ENCODE results near the gene PDIA6. TPM values are rescaled to one million over a fixed set of nuclear protein-coding genes. Genes with fewer than 3 reads are reported as not detected.

The PDIA6 gene
- total RNA-seq, 1 experiment from 2014 or later: 314 TPM

DNA sequence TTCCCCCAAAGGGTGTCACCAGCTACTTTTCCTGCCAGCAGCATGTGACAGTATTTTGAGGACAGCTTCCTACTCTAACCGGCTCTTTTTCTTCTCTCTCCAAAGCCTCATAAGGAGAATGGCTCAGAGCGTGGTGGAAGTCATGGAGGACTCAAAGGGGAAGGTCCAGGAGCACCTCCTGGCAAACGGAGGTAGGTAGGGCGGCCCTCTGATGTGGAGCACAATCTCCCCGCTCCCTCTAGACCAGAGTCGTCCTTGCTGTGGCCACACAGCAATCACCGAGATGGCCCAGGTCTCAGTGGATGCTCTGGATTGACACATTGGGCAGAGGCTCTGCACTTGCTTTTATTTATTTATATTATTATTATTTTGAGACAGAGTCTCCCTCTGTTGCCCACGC lies 58.7 kb downstream of the PDIA6 start:
- H3K36me3 ChIP-seq (ENCODE audit: insufficient read depth, low read length, poor library complexity, severe bottlenecking): no peaks in the 10 kb centered on the region
- H3K9me3 ChIP-seq (ENCODE audit: low read depth, low read length, poor library complexity, severe bottlenecking): no peaks in the 10 kb centered on the region
- intact Hi-C loops (cut with micrococcal nuclease; ENCODE audit: unreplicated experiment): no loop called here
- no peak for TF ChIP-seq EZH2 (IDR thresholded peaks at IDR 0.05; ENCODE audit: borderline replicate concordance, low read depth, low read length, poor library complexity, severe bottlenecking)
- TF ChIP-seq, protein P1, sequence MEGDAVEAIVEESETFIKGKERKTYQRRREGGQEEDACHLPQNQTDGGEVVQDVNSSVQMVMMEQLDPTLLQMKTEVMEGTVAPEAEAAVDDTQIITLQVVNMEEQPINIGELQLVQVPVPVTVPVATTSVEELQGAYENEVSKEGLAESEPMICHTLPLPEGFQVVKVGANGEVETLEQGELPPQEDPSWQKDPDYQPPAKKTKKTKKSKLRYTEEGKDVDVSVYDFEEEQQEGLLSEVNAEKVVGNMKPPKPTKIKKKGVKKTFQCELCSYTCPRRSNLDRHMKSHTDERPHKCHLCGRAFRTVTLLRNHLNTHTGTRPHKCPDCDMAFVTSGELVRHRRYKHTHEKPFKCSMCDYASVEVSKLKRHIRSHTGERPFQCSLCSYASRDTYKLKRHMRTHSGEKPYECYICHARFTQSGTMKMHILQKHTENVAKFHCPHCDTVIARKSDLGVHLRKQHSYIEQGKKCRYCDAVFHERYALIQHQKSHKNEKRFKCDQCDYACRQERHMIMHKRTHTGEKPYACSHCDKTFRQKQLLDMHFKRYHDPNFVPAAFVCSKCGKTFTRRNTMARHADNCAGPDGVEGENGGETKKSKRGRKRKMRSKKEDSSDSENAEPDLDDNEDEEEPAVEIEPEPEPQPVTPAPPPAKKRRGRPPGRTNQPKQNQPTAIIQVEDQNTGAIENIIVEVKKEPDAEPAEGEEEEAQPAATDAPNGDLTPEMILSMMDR (conservative IDR thresholded peaks at IDR 0.05; ENCODE audit: low read depth, low read length): no peak
- H3K4me1 ChIP-seq (ENCODE audit: insufficient read depth, low read length, poor library complexity, severe bottlenecking): no peaks in the 10 kb centered on the region
- H3K4me3 ChIP-seq (ENCODE audit: low read depth, low read length, poor library complexity, severe bottlenecking): no peak overlapping the region
- no peak overlapping the region for H3K27ac ChIP-seq (ENCODE audit: low read depth, low read length, poor library complexity, severe bottlenecking)
- no peaks in the 10 kb centered on the region for H3K27me3 ChIP-seq (replicated peaks; ENCODE audit: insufficient read depth, low read depth, low read length, poor library complexity)
- no TSS peak for BruUV-seq (replicated peaks)
- ChIA-PET CTCF (no interaction called here), POLR2A (ENCODE audit: low non-redundant PET) (no interaction called here)
- no peak for DNase-seq (ENCODE audit: low spot score)

DNA sequence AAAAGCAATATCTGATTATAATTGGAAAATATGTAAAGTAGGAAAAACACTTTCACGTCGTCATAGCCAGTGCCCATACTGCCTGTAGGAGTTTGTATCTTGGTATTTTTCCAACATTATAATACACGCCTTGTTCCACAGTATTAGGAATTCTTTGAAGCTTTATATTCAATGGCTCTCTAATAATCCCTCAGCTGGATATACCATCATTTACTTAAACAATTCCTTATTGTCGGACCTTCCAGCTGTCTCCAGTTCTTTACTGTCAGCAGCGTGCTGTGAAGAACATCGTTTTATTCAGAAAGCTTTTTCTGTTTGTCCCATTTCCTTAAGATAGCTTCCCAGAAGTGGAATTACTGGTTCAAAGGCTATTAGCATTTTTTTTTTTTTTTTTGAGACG lies 59.4 kb downstream of the PDIA6 start:
- H3K9me3 ChIP-seq (ENCODE audit: low read depth, low read length, poor library complexity, severe bottlenecking): no peaks in the 10 kb centered on the region
- ChIA-PET POLR2A (ENCODE audit: low non-redundant PET) (no interaction called here), CTCF (no interaction called here)
- no peak for DNase-seq (ENCODE audit: low spot score)
- no peaks in the 10 kb centered on the region for H3K36me3 ChIP-seq (ENCODE audit: insufficient read depth, low read length, poor library complexity, severe bottlenecking)
- H3K27me3 ChIP-seq (replicated peaks; ENCODE audit: insufficient read depth, low read depth, low read length, poor library complexity): no peaks in the 10 kb centered on the region
- H3K27ac ChIP-seq (ENCODE audit: low read depth, low read length, poor library complexity, severe bottlenecking): no peak overlapping the region
- intact Hi-C loops (cut with micrococcal nuclease; ENCODE audit: unreplicated experiment): no loop called here
- no peak overlapping the region for H3K4me3 ChIP-seq (ENCODE audit: low read depth, low read length, poor library complexity, severe bottlenecking)
- no TSS peak for BruUV-seq (replicated peaks)
- TF ChIP-seq, protein P1 (conservative IDR thresholded peaks at IDR 0.05; ENCODE audit: low read depth, low read length): no peak
- TF ChIP-seq EZH2 (IDR thresholded peaks at IDR 0.05; ENCODE audit: borderline replicate concordance, low read depth, low read length, poor library complexity, severe bottlenecking): no peak
- H3K4me1 ChIP-seq (ENCODE audit: insufficient read depth, low read length, poor library complexity, severe bottlenecking): no peaks in the 10 kb centered on the region

DNA sequence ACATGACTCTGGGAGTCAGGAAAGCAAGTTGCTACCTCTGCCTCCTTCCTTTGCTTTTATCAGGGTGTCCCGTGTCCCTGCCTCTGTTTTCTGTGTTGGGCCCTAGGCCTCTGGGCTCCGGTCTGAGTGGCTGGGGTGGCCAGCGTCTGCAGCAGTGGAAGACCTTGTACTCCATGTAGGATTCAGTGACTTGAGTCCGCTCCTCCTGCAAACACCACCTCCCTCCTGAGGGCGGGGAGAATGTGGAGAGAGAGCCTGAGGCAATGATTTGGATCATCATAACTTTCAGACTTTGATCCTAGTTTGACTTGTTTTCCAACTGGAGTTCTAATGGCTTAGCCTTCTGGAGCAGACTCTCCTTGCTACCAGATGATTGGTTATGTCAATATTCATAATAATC lies 60.3 kb downstream of the PDIA6 start:
- DNase-seq (ENCODE audit: low spot score): no peak
- ChIA-PET POLR2A (ENCODE audit: low non-redundant PET) (no interaction called here), CTCF (no interaction called here)
- no peaks in the 10 kb centered on the region for H3K9me3 ChIP-seq (ENCODE audit: low read depth, low read length, poor library complexity, severe bottlenecking)
- TF ChIP-seq, protein P1 (conservative IDR thresholded peaks at IDR 0.05; ENCODE audit: low read depth, low read length): no peak
- no peak for TF ChIP-seq EZH2 (IDR thresholded peaks at IDR 0.05; ENCODE audit: borderline replicate concordance, low read depth, low read length, poor library complexity, severe bottlenecking)
- no peak overlapping the region for H3K4me3 ChIP-seq (ENCODE audit: low read depth, low read length, poor library complexity, severe bottlenecking)
- no peaks in the 10 kb centered on the region for H3K36me3 ChIP-seq (ENCODE audit: insufficient read depth, low read length, poor library complexity, severe bottlenecking)
- H3K27ac ChIP-seq (ENCODE audit: low read depth, low read length, poor library complexity, severe bottlenecking): no peak overlapping the region
- BruUV-seq (replicated peaks): no TSS peak
- H3K27me3 ChIP-seq (replicated peaks; ENCODE audit: insufficient read depth, low read depth, low read length, poor library complexity): no peaks in the 10 kb centered on the region
- intact Hi-C loops (cut with micrococcal nuclease; ENCODE audit: unreplicated experiment): no loop called here
- no peaks in the 10 kb centered on the region for H3K4me1 ChIP-seq (ENCODE audit: insufficient read depth, low read length, poor library complexity, severe bottlenecking)

All from A673 (cell line).